ENCODE data around the gene SRSF1. TPM values are rescaled to one million over a fixed set of nuclear protein-coding genes. Genes with fewer than 3 reads are reported as not detected.

SRSF1 gene
- total and polyA plus RNA-seq, 2 of the 4 experiments (the other 2 are of a cell fraction) = 190 to 357 TPM

- Histone ChIP-seq H3K4me2 (ENCODE audit: low read depth, low read length) (no peak overlapping the region), H3K14ac (replicated peaks; ENCODE audit: low read depth, low read length) (no peak overlapping the region), H2BK5ac (ENCODE audit: low read depth, low read length, poor library complexity, severe bottlenecking) (no peak overlapping the region), H3K23ac (ENCODE audit: low read depth, low read length) (no peak overlapping the region), H4K5ac (ENCODE audit: low read depth, low read length) (no peak overlapping the region), H3K9me3 (ENCODE audit: control insufficient read depth, insufficient read depth, low read length) (no peaks in the 10 kb centered on the region), H3K9ac (ENCODE audit: low read depth, low read length) (no peak overlapping the region), H2BK15ac (ENCODE audit: low read depth, low read length) (no peak overlapping the region), H2BK120ac (ENCODE audit: low read depth, low read length) (no peak overlapping the region), H3K56ac (ENCODE audit: extremely low read depth, insufficient read depth, low read length) (no peak overlapping the region), H3K36me3 (ENCODE audit: control insufficient read depth, insufficient read depth, low read length) (no peaks in the 10 kb centered on the region), H3K79me1 (ENCODE audit: low read depth in 1 of 2, low read length in 2 of 2) (no peaks in the 10 kb centered on the region), H2AK9ac (replicated peaks; ENCODE audit: low read depth, low read length, poor library complexity) (no peak overlapping the region), H2AK5ac (ENCODE audit: low read depth, low read length) (no peak overlapping the region), H3K9me1 (ENCODE audit: insufficient read depth, low read length) (no peaks in the 10 kb centered on the region), H3K27ac (ENCODE audit: insufficient read depth, low read length) (no peak overlapping the region), H3K18ac (ENCODE audit: low read depth, low read length) (no peak overlapping the region), H4K20me1 (ENCODE audit: insufficient read depth, low read length) (no peaks in the 10 kb centered on the region), H2BK20ac (ENCODE audit: low read depth, low read length) (no peak overlapping the region), H4K8ac (ENCODE audit: low read depth in 2 of 2, low read length in 2 of 2) (no peak overlapping the region), H3K27me3 (ENCODE audit: control insufficient read depth, insufficient read depth, low read length) (peaks cover 16% of the 10 kb centered on the region), H2AFZ (replicated peaks; ENCODE audit: low read length, poor library complexity) (no peak overlapping the region), H3K4me1 (ENCODE audit: control insufficient read depth, insufficient read depth, low read length) (no peaks in the 10 kb centered on the region), H3K4me3 (ENCODE audit: insufficient read depth, low read depth, low read length) (no peak overlapping the region), H3K4ac (ENCODE audit: low read depth, low read length) (no peak overlapping the region), H4K91ac (ENCODE audit: insufficient read depth, low read depth, low read length) (no peak overlapping the region)
- in situ Hi-C loops (cut with MboI; ENCODE audit: low sequenced_read_pairs) = no loop called here
- no peak for TF ChIP-seq BHLHE40 (IDR thresholded peaks at IDR 0.05; ENCODE audit: low read depth, low read length)
- no peak for TF ChIP-seq CTCF (conservative IDR thresholded peaks at IDR 0.05; ENCODE audit: low read depth, low read length)
- no peak for TF ChIP-seq USF2 (IDR thresholded peaks at IDR 0.05; ENCODE audit: low read depth, low read length)
- TF ChIP-seq RAD21 (IDR thresholded peaks at IDR 0.05; ENCODE audit: low read length) = no peak
- TF ChIP-seq RCOR1 (IDR thresholded peaks at IDR 0.05; ENCODE audit: insufficient replicate concordance, low read length) = no peak
- no peak for TF ChIP-seq NFE2L2 (IDR thresholded peaks at IDR 0.05; ENCODE audit: low read depth, low read length)
- no peak for TF ChIP-seq MAFK (IDR thresholded peaks at IDR 0.05; ENCODE audit: low read depth, low read length)
- no peak for TF ChIP-seq CEBPB (IDR thresholded peaks at IDR 0.05; ENCODE audit: low read depth, low read length)
- no peak for TF ChIP-seq MAZ (IDR thresholded peaks at IDR 0.05; ENCODE audit: borderline replicate concordance, low read depth, low read length)
- no peak for TF ChIP-seq FOS (IDR thresholded peaks at IDR 0.05; ENCODE audit: low read depth, low read length)
- TF ChIP-seq CHD1 (IDR thresholded peaks at IDR 0.05; ENCODE audit: low read depth, low read length) = no peak
- dilution Hi-C loops (cut with HindIII; ENCODE audit: low sequenced_read_pairs, unreplicated experiment) = no loop called here
- ChIA-PET POLR2A (ENCODE audit: unreplicated experiment) (no interaction called here), CTCF (no interaction called here)
- DNase-seq = no peak
- ATAC-seq (ENCODE audit: low read depth) = no peak
- WGBS, 2 experiments (ENCODE audit: extremely low coverage in 2 of 2, insufficient read length in 1 of 2) = 70% methylated on average over 2 of the region's 6 CpGs; no CpG with 5 or more reads in 1 of the 2 experiments
- no TSS peak for BruUV-seq (replicated peaks)
- intact Hi-C loops (cut with micrococcal nuclease) = no loop called here
Observed at GRCh38 chr17:58054641-58055040, 47.6 kb upstream of the SRSF1 start.

Data from IMR-90 (cell line).